HEK293 (cell line): ENCODE results near the gene SLC4A8.

Source experiments
- BCL11A ChIP-seq: fragments of 450-650 bp; formaldehyde crosslinking; IDR thresholded peaks from 2 replicates; pipeline ENCODE4 v1.5.1; 2016; ENCODE audit warnings: low read depth, missing biosample characterization, missing genetic modification characterization
- GLIS1 ChIP-seq: fragments of 450-650 bp; formaldehyde crosslinking; IDR thresholded peaks from 2 replicates; pipeline ENCODE4 v1.5.1; 2016; ENCODE audit warnings: missing biosample characterization, missing genetic modification characterization
- KLF16 ChIP-seq: fragments of 450-650 bp; formaldehyde crosslinking; IDR thresholded peaks from 2 replicates; pipeline ENCODE4 v1.5.1; 2017; ENCODE audit warnings: missing biosample characterization, missing genetic modification characterization
- ZBTB1 ChIP-seq: fragments of 450-650 bp; formaldehyde crosslinking; IDR thresholded peaks from 2 replicates; pipeline ENCODE4 v1.5.1; 2016; ENCODE audit warnings: missing biosample characterization, missing genetic modification characterization
- ZNF174 ChIP-seq: fragments of 450-650 bp; formaldehyde crosslinking; IDR thresholded peaks from 2 replicates; pipeline ENCODE4 v1.5.0; 2017; ENCODE audit warnings: missing biosample characterization, mild to moderate bottlenecking, missing genetic modification characterization
- ZNF211 ChIP-seq: fragments of 450-650 bp; formaldehyde crosslinking; IDR thresholded peaks from 2 replicates; pipeline ENCODE4 v1.5.1; 2016; ENCODE audit warnings: low read depth, missing biosample characterization, missing genetic modification characterization
- TF ChIP-seq, protein P1 (sequence below): fragments of 450-650 bp; formaldehyde crosslinking; IDR thresholded peaks from 2 replicates; pipeline ENCODE4 v1.5.1; 2016; ENCODE audit warnings: missing biosample characterization, missing genetic modification characterization
- TF ChIP-seq, protein P2 (sequence below): fragments of 450-650 bp; formaldehyde crosslinking; IDR thresholded peaks from 2 replicates; pipeline ENCODE4 v1.5.1; 2016; ENCODE audit warnings: missing biosample characterization, missing genetic modification characterization

DNA sequence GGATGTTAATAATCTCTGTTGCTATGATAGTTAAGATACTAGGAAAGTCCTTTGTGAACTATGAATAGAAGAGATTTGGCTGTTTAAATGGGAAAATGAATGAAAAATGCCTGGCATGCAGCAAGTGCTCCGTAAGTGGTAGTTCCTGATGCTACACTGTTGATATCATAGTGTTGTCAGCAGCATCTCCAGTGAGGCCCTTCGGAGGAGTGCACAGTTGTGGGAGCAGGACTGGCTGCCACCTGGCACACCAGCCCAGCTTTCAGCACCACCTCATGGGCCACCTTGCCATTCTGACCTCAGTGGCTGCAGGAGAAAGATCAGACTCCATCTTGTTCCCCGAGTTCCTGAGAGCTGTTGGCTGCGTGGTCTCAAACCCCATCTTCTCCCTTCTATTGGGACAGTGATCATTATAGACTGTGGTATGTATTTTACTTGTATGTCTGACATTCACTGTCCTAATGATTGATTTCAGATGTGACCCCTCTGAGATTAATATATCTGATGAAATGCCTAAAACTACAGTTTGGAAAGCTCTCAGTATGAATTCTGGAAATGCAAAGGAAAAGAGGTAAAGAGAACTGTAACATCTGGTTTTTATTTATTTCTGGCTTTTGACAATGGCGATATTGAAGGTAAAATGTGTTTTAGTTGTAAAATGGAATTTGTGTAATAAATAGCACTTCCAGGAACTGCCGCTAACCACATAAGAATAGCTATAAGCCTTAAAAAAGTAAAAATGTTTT is 80.9 kb downstream of the SLC4A8 start:
- TF ChIP-seq BCL11A (tag by site-specific recombination) (no peak), ZNF174 (tag by site-specific recombination) (no peak), GLIS1 (tag by site-specific recombination) (no peak), ZNF211 (no peak), ZBTB1 (no peak), KLF16 (tag by site-specific recombination) (no peak)
- TF ChIP-seq, protein P1, sequence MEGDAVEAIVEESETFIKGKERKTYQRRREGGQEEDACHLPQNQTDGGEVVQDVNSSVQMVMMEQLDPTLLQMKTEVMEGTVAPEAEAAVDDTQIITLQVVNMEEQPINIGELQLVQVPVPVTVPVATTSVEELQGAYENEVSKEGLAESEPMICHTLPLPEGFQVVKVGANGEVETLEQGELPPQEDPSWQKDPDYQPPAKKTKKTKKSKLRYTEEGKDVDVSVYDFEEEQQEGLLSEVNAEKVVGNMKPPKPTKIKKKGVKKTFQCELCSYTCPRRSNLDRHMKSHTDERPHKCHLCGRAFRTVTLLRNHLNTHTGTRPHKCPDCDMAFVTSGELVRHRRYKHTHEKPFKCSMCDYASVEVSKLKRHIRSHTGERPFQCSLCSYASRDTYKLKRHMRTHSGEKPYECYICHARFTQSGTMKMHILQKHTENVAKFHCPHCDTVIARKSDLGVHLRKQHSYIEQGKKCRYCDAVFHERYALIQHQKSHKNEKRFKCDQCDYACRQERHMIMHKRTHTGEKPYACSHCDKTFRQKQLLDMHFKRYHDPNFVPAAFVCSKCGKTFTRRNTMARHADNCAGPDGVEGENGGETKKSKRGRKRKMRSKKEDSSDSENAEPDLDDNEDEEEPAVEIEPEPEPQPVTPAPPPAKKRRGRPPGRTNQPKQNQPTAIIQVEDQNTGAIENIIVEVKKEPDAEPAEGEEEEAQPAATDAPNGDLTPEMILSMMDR (tag by site-specific recombination): no peak
- TF ChIP-seq, protein P2, sequence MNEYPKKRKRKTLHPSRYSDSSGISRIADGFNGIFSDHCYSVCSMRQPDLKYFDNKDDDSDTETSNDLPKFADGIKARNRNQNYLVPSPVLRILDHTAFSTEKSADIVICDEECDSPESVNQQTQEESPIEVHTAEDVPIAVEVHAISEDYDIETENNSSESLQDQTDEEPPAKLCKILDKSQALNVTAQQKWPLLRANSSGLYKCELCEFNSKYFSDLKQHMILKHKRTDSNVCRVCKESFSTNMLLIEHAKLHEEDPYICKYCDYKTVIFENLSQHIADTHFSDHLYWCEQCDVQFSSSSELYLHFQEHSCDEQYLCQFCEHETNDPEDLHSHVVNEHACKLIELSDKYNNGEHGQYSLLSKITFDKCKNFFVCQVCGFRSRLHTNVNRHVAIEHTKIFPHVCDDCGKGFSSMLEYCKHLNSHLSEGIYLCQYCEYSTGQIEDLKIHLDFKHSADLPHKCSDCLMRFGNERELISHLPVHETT (tag by site-specific recombination): no peak
